Hepatic stellate cell (primary cell): ENCODE measurements around the gene SEMA3F.
"Not testable (repeated sequence)": the region's sequence is repeated elsewhere in the genome, so short reads cannot be mapped to it uniquely, and the experiment has no call there.

Experiments
- DNase-seq: peaks from one replicate; pipeline ENCODE4 v3.0.0; 2011; ENCODE audit warnings: low spot score

SEMA3F gene

GRCh38 chr3:50211930-50212329 lies 56.8 kb downstream of the SEMA3F start:
- no peak for DNase-seq

GRCh38 chr3:50212502-50212901 lies 57.4 kb downstream of the SEMA3F start:
- DNase-seq: no peak

DNA sequence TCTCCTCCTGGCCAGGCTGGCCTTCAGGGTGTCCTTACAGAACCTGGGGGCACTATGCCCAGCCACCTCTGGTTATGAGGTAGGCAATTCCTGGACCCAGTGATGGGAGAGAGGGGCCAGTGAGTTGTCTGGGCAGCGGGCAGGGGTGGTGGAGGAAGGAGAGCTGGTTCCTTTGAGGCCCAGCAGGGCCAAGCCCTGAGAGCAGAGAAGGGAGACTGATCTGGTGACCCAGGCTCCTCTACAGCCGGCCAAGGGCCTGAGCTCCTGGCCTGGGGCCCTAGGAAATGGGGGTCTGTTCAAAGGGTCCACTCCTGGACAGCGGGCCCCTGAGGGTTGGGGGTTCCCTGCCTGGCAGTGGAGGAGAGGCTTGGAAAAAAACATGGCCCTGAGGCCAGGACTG lies 57.8 kb downstream of the SEMA3F start:
- DNase-seq: no peak

DNA sequence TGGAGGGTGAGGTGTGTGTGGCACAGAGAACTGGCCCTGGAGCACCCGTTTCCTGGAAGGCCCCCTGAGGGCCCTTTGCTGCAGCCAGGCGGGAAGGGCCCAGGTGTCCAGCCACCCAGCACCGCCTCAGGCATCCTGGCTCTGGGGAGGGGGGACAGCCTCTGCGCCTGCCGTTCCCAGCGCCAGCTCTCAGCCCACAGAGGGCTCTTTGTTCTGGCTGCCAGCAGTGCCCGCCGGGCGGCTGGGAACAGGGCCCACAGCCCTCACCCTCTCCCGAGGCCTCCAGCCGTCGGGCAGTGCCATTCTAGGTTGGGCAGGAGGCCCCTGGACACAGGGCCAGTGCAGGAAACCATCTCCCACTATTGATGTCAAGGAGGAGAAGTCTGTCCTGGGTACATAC lies 58.2 kb downstream of the SEMA3F start:
- no peak for DNase-seq

DNA sequence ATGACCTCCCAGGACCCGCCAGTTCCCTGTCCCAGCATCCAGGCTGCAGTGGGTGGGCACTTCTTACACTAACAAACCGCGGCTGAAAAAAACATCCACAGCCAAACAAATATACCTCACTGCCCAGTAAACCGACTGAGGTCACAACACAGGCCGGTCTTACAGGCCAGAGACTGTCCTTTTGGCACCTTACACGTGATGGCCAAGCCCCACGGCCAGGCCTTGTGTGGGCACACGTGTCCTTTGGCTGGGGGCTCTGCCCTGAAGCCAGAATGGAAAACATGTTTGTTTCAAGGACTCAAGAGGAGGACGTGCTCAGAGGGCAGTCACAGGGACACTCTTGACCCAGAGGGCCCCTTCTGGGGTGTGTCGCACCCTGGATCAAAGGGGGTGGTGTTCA lies 59.7 kb downstream of the SEMA3F start:
- no peak for DNase-seq

DNA sequence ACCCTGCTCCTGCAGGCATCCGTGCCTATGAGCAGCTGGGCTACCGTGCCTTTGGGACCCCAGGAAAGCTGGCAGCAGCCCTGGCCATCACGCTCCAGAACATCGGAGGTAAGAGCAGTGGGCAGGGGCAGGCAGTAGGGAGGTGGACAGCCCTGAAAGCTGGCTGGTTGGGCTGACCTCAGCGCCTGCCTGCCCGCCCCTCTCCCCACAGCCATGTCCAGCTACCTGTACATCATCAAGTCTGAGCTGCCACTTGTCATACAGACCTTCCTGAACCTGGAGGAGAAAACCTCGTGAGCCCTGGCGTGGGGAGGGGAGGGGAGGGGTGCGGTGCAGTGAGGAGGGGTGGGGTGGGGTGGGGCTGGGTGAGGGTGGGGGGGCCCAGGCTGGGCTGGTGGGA lies 60.4 kb downstream of the SEMA3F start:
- DNase-seq: no peak

- no peak for DNase-seq
These were observed 62.6 kb downstream of the SEMA3F start for GRCh38 chr3:50217681-50218080.

DNA sequence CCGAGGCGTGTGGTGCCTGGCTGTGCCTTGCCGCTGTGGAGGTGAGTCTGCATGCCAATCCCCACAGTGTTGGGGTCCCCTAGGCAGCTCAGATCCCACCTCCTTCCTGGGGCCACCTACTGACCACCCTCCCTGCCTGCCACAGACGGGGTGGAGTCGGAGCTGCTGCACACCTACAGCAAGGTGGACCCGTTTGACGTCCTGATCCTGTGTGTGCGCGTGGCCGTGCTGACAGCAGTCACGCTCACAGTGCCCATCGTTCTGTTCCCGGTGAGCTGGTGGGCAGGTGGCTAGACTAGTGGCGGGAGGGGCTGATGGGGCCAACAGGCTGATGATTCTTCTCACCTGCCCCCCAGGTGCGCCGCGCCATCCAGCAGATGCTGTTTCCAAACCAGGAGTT lies 63.3 kb downstream of the SEMA3F start:
- DNase-seq: no peak

DNA sequence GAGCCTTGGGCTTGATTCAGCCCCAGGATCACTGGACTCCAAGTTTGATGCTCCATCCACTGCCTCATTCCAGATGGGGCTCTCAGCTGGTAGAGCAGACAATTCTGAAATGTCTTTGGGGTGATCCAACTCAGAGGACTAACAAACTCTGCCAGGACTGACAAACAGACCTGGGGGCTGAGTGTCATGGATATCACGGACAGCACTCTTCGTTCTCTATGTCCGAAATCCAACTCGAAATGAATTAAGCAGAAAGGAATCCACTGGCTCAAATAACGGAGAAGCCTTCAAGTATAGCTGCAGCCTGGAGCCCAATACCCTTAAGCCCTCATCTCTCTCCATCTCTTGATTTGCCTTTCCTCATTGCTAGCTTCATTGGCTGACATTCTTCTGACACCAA lies 64.2 kb downstream of the SEMA3F start:
- DNase-seq: no peak

DNA sequence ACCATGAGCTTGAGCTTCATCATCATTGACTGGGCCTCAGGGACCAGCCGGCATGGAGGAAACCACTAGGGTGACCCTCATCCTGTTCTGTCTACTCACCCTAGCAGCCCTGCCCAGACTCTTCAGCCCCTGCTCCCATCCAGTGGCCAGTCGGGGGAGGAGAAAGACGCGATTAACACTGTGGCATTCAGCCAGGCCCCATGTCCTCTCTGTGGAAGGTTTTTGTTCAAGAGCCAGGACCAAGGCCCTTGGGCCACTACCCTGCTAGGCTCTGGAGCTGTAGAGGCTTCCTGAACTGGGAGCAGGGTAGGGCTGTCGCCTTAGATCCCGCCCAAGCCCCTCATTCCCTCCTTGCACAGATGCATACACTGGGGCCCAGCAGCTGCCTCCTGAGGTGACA lies 65.0 kb downstream of the SEMA3F start:
- DNase-seq: no peak

GRCh38 chr3:50221051-50221410 lies 65.9 kb downstream of the SEMA3F start:
- DNase-seq: no peak

DNA sequence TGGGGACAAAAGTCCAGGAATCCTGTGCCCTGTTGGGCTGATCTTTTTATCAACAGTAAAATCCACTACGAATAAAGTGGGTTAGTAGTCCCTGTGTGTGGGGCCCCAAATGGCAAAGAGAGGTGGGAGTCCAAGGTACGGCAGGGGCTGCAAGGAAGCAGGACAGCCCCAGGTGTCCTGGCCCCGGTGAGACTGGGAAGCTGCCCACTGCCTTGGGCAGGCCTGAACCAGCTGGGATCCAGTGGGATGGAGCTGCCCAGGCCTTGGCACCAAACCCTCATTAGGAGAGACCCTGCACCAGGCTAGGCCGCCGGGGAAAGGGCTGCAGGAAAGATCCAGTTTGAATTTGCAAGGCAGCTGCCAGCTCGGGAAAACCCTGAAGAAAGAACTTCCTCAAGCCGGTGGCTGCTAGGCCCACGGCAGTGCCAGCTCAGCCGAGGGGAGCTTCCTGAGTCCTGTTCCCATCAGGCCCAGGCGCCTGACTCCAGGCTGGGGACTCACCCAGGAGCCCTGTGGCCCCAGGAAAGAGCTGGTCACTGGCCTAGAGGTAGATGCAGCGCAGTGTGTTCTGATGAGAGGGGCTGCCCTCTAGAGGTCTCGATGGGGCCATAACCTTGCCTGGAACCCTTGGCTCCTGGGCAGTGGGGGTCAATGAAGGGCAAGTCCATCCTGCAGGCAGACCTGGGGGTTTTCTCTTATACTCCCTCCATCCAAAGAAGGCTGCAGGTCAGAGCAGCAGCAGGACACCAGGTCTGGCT lies 66.5 kb downstream of the SEMA3F start:
- DNase-seq: no peak

- no peak for DNase-seq
These were observed 67.0 kb downstream of the SEMA3F start for GRCh38 chr3:50222169-50222528.

DNA sequence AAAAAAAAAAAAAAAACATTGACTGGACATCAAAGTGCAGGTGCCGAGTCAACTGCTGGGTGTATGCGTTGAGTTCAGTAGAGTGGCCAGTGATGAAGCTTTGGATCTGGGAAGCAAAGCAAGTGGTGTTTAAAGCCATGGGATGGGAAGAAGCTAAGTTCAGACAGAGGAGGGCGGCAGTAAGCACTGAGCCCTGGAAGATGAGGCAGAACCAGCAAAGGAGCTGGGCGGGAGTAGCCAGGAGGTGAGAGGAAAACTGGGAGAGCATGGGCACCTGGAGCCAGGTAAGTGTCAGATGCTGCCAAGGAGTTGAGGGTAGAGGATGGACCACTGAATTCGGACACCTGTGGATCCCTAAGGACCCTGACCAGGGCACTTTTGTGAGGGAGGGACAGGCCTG lies 69.5 kb downstream of the SEMA3F start:
- no peak for DNase-seq

DNA sequence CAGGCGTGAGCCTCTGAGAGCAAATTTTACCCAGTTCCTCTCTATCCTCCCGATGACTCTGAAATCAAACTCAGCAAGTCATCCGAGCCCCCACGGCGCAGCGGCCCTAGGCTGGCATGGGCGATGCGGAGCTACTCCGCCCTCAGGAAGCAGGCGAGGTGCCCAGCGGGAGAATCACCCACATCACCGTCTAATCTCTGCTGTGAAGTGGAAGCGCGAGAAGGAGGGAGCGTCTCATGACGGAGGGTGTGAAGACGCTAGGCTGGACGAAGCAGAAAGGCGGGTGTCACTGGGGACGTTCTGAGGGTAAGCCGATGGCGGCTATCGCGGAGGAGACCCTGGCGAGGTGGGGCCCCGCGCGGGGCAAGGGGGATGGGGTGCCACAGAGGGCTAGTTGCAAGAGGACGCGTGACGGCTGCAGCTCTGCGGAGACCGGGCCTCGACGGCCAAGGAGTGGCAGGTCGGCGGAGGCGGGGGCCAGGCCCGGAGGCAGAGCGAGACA lies 71.8 kb downstream of the SEMA3F start:
- DNase-seq: peak; percentile 55

- peak; percentile 95 for DNase-seq
These were observed 72.5 kb downstream of the SEMA3F start for GRCh38 chr3:50227390-50228183.

GRCh38 chr3:50228184-50228763 lies 73.2 kb downstream of the SEMA3F start:
- not testable (repeated sequence) for DNase-seq

DNA sequence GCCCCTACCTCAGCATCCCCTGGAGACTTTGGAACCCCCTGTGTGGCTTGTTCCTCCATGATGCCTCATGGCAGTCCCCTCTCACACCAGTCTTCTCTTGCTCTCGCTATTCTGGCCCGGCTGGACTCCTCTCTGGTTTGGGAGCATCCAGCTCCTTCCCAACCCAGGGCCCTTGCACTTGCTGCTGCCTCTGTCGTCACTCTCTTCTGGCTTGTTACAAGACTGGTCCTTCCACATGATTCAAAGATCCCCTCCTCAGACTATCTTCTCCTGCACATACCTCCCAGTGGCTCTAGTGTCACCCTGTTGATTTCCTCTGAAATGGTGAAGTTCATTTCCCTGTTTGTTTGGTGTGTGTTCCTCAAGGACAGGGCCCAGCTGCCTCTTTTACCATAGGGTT lies 74.4 kb downstream of the SEMA3F start:
- DNase-seq: no peak

- no peak for DNase-seq
These were observed 75.1 kb downstream of the SEMA3F start for GRCh38 chr3:50230104-50230793.

- DNase-seq: no peak
These were observed 75.6 kb downstream of the SEMA3F start for GRCh38 chr3:50230794-50231125.

- no peak for DNase-seq
These were observed 76.5 kb downstream of the SEMA3F start for GRCh38 chr3:50231581-50231980.

DNA sequence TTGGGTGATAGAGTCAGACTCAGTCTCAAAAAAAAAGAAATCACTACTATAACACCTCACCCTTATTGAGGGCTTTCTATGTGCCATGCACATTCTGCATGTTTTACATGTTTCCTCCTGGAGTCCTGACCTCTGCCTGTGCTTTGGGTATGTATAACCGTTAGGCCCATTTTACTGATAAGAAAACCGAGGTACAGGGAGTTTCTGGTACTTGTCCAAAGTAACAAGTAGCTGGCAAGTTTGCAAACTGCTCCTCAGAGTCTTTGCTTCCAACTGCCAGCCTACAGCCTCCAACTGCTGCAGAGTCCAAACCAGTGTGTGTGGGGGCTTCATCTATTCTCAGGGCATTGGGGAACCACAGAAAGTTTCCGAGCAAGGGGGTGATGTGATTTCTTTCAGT lies 77.2 kb downstream of the SEMA3F start:
- no peak for DNase-seq

DNA sequence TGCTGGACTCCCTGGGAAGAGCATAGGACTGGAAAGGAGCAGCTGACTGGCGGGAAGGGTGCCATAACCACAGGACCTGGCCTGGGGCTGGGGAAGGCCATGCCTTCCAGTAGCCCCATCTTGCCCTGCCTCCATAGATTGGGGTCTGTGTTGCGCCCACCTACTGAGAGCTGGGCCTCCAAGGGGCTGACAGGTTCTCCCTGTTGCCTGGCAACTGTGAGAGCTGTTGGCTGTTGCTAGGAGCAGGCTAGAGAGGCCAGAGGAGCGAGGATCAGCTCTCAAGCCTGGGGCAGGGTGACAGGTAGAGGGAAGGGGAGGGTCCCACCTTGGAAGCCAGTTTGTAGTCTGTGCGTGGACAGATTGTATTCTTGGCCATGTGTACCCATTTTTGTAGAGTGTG lies 78.1 kb downstream of the SEMA3F start:
- DNase-seq: no peak
